Mucosa of stomach (tissue), 1 donor: ENCODE measurements around the gene HEPN1.

Experiments used
- H3K27me3 ChIP-seq: one replicate; pipeline ENCODE4 v1.7.0; 2013; ENCODE audit warnings: mild to moderate bottlenecking, low read length; ENCODE audit not compliant: control insufficient read depth, insufficient read depth
- H3K36me3 ChIP-seq: one replicate; pipeline ENCODE4 v1.7.0; 2013; ENCODE audit warnings: low read length; ENCODE audit not compliant: control insufficient read depth, insufficient read depth
- H3K4me1 ChIP-seq: one replicate; pipeline ENCODE4 v1.7.0; 2013; ENCODE audit warnings: mild to moderate bottlenecking, low read length; ENCODE audit not compliant: control insufficient read depth, insufficient read depth
- H3K4me3 ChIP-seq: one replicate; pipeline ENCODE4 v1.7.0; 2013; ENCODE audit warnings: low read length
- H3K9ac ChIP-seq: one replicate; pipeline ENCODE4 v1.7.0; 2013; ENCODE audit warnings: mild to moderate bottlenecking, low read length, moderate library complexity
- H3K9me3 ChIP-seq: one replicate; pipeline ENCODE4 v1.7.0; 2013; ENCODE audit warnings: mild to moderate bottlenecking, low read length, moderate library complexity; ENCODE audit not compliant: control insufficient read depth
- donor health status: Pancreatic carcinoma.

The HEPN1 gene

GRCh38 chr11:124942466-124943253, 23.6 kb downstream of the HEPN1 start:
- Histone ChIP-seq H3K36me3 (no peaks in the 10 kb centered on the region), H3K4me3 (no peak overlapping the region), H3K27me3 (no peaks in the 10 kb centered on the region), H3K4me1 (no peaks in the 10 kb centered on the region), H3K9me3 (no peaks in the 10 kb centered on the region), H3K9ac (no peak overlapping the region)

DNA sequence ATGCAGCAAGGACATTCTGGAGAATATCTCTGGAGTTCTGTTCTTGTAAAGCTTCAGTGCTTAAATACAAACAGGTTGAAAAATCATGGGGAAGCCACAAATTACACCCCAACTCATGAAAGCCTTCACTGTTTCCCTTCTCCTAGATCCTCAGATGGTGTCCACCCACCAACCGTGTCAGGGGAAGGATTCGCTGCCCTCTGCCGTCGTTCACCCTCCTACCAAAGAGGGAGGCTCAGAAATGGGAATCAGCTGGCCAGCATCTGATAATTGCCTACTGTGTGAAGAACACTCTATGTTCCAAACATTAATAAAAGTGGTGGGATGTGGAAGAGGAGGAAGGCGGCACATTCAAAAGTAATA, 24.2 kb downstream of the HEPN1 start:
- Histone ChIP-seq H3K9me3 (no peaks in the 10 kb centered on the region), H3K36me3 (no peaks in the 10 kb centered on the region), H3K9ac (no peak overlapping the region), H3K27me3 (no peaks in the 10 kb centered on the region), H3K4me3 (no peak overlapping the region), H3K4me1 (no peaks in the 10 kb centered on the region)

DNA sequence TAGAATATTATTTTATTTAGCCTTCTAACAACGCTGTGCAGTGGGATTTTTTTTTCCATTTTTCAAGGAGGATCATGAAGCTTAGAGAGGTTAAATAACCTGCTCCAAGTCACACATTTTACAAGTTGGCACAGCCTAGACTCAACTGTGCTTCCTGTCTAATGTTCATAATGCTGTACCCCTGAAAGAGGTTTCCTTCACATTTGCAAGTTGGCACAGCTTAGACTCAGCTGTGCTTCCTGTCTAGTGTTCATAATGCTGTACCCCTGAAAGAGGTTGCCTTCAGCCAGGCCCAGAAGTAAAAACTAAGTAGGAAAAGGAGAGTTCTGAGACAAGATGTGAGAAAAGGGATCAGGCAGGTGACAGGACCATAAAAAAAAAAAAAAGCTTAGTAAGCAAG, 24.7 kb downstream of the HEPN1 start:
- Histone ChIP-seq H3K4me1 (no peaks in the 10 kb centered on the region), H3K36me3 (no peaks in the 10 kb centered on the region), H3K9me3 (no peaks in the 10 kb centered on the region), H3K4me3 (no peak overlapping the region), H3K27me3 (no peaks in the 10 kb centered on the region), H3K9ac (no peak overlapping the region)

GRCh38 chr11:124944565-124944964, 25.5 kb downstream of the HEPN1 start:
- no peaks in the 10 kb centered on the region for H3K9me3 ChIP-seq
- H3K36me3 ChIP-seq = no peaks in the 10 kb centered on the region
- H3K27me3 ChIP-seq = no peaks in the 10 kb centered on the region
- H3K4me3 ChIP-seq = no peak overlapping the region
- no peaks in the 10 kb centered on the region for H3K4me1 ChIP-seq
- H3K9ac ChIP-seq = no peak overlapping the region

DNA sequence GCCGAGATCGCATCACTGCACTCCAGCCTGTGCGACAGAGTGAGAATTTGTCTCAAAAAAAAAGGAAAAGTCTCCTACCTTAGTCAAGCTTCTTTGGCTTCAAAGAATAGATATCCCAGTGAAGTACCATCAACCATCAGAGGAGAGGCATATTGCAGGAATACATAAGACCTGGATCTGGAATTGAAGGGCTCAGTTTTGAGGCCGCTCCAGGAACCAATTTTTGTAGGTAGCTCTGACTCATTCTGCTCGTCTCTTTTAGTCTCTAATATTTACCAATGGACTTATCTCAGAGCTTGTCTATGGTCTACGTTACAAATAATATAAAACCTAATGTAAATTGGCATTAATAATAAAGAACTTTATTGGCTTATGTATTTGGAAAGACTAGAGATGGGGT, 26.8 kb downstream of the HEPN1 start:
- H3K27me3 ChIP-seq = no peaks in the 10 kb centered on the region
- no peaks in the 10 kb centered on the region for H3K9me3 ChIP-seq
- H3K9ac ChIP-seq = no peak overlapping the region
- H3K4me1 ChIP-seq = no peaks in the 10 kb centered on the region
- H3K36me3 ChIP-seq = no peaks in the 10 kb centered on the region
- H3K4me3 ChIP-seq = no peak overlapping the region

GRCh38 chr11:124946735-124947141, 27.7 kb downstream of the HEPN1 start:
- H3K4me1 ChIP-seq = no peaks in the 10 kb centered on the region
- H3K9me3 ChIP-seq = no peaks in the 10 kb centered on the region
- no peaks in the 10 kb centered on the region for H3K27me3 ChIP-seq
- H3K9ac ChIP-seq = no peak overlapping the region
- H3K36me3 ChIP-seq = no peaks in the 10 kb centered on the region
- H3K4me3 ChIP-seq = no peak overlapping the region

- no peaks in the 10 kb centered on the region for H3K9me3 ChIP-seq
- peaks cover 6% of the 10 kb centered on the region for H3K27me3 ChIP-seq
- H3K4me3 ChIP-seq = no peak overlapping the region
- peaks cover 7% of the 10 kb centered on the region for H3K4me1 ChIP-seq
- no peaks in the 10 kb centered on the region for H3K36me3 ChIP-seq
- no peak overlapping the region for H3K9ac ChIP-seq
Measured at GRCh38 chr11:124950601-124951330, 31.7 kb downstream of the HEPN1 start.

DNA sequence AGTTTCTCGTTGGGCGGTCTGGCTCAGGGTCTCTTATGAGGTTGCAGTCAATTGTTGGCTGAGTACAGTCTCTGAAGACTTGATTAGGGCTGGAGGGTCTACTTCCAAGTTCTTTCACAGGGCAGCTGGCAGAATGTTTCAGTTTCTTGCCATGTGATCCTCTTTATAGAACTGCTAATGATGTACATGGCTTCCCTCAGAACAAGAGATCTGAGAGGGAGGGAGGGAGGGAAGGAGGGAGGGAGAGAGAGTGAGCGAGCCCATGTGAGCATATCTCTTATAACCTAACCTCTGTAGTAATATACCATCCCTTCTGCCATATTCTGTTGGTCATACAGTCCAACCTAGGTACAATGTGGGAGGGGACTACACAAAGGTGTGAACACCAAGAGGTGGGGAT, 32.3 kb downstream of the HEPN1 start:
- H3K36me3 ChIP-seq = no peaks in the 10 kb centered on the region
- H3K27me3 ChIP-seq = peaks cover 6% of the 10 kb centered on the region
- no peak overlapping the region for H3K4me3 ChIP-seq
- no peaks in the 10 kb centered on the region for H3K9me3 ChIP-seq
- H3K9ac ChIP-seq = no peak overlapping the region
- peaks cover 7% of the 10 kb centered on the region for H3K4me1 ChIP-seq

- Histone ChIP-seq H3K4me3 (peak within 1 kb of the TSS; percentile 56), H3K27me3 (peaks cover 6% of the 10 kb centered on the region)
Measured at GRCh38 chr11:124953753-124954589, 34.9 kb downstream of the HEPN1 start, which contains the start of gene CCDC15. Gene CCDC15 (plus strand): TSS chr11:124954202. CDS start chr11:124954733, 531 bp downstream.

DNA sequence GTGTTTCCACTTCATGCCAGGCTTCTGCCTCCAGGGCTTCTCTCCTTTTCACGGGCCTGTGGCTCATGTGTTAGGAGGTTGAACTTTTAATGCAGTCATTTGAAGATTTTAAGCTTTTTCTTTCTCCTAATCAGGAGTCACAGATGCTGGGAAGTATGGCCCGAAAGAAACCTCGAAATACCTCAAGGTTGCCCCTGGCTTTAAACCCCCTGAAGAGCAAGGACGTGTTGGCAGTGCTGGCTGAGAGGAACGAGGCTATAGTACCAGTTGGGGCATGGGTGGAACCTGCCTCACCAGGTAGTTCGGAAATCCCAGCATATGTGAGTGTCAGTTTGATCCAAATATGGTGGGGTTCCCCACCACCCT, 35.5 kb downstream of the HEPN1 start:
- H3K4me3 ChIP-seq = peak overlapping the region; percentile 56
- no peaks in the 10 kb centered on the region for H3K36me3 ChIP-seq
- no peaks in the 10 kb centered on the region for H3K9me3 ChIP-seq
- H3K27me3 ChIP-seq = peaks cover 6% of the 10 kb centered on the region
- peaks cover 7% of the 10 kb centered on the region for H3K4me1 ChIP-seq
- H3K9ac ChIP-seq = peak overlapping the region; percentile 69

More at GRCh38 chr11:124953753-124954589, 34.9 kb downstream of the HEPN1 start, which contains the start of gene CCDC15:
- Histone ChIP-seq H3K4me1 (peaks cover 7% of the 10 kb centered on the region), H3K9me3 (no peaks in the 10 kb centered on the region), H3K9ac (peak within 1 kb of the TSS; percentile 69), H3K36me3 (no peaks in the 10 kb centered on the region)

GRCh38 chr11:124955035-124955434, 36.0 kb downstream of the HEPN1 start:
- Histone ChIP-seq H3K4me3 (no peak overlapping the region), H3K27me3 (peaks cover 6% of the 10 kb centered on the region), H3K36me3 (no peaks in the 10 kb centered on the region), H3K9me3 (no peaks in the 10 kb centered on the region), H3K9ac (no peak overlapping the region), H3K4me1 (peaks cover 7% of the 10 kb centered on the region)
